ENCODE measurements around the gene NACAD.
A peak's percentile ranks its signal among the peaks of the same experiment; 100 is the strongest.

NACAD gene

GRCh38 chr7:45112648-45113047, 23.9 kb upstream of the NACAD start:
- no peak for DNase-seq

- DNase-seq = peak; percentile 99
Measured at GRCh38 chr7:45111298-45112223, 22.8 kb upstream of the NACAD start, which contains the start of gene TBRG4. TSS of gene TBRG4 (minus strand) at chr7:45111697. CDS start at chr7:45109237, 2,460 bp downstream.

- DNase-seq = no peak
Measured at GRCh38 chr7:45108863-45109262, 20.1 kb upstream of the NACAD start.

GRCh38 chr7:45107356-45107755, 18.6 kb upstream of the NACAD start:
- no peak for DNase-seq

GRCh38 chr7:45106820-45107219, 18.1 kb upstream of the NACAD start:
- no peak for DNase-seq

GRCh38 chr7:45105588-45106188, 16.9 kb upstream of the NACAD start:
- DNase-seq = no peak

GRCh38 chr7:45104844-45105587, 16.2 kb upstream of the NACAD start:
- no peak for DNase-seq

- DNase-seq = no peak
Measured at GRCh38 chr7:45103958-45104843, 15.4 kb upstream of the NACAD start.

GRCh38 chr7:45102785-45103712, 14.3 kb upstream of the NACAD start:
- DNase-seq = no peak

- DNase-seq = no peak
Measured at GRCh38 chr7:45101748-45102147, 13.0 kb upstream of the NACAD start.

- no peak for DNase-seq
Measured at GRCh38 chr7:45100761-45101480, 12.2 kb upstream of the NACAD start.

GRCh38 chr7:45099891-45100760, 11.4 kb upstream of the NACAD start:
- no peak for DNase-seq

- no peak for DNase-seq
Measured at GRCh38 chr7:45098983-45099839, 10.4 kb upstream of the NACAD start.

- no peak for DNase-seq
Measured at GRCh38 chr7:45092931-45093235, 4.1 kb upstream of the NACAD start.

GRCh38 chr7:45092100-45092930, 3.5 kb upstream of the NACAD start:
- no peak for DNase-seq

GRCh38 chr7:45089341-45089891, 647 bp upstream of the NACAD start:
- peak; percentile 21 for DNase-seq

- DNase-seq = no peak
Measured at GRCh38 chr7:45088146-45088701, 545 bp downstream of the NACAD start.

Measured in suppressor macrophage treated with lipopolysaccharide for 4 hours (primary cell).